Neural cell (in vitro differentiated cells): ENCODE measurements around the gene TMEM115. TPM values are rescaled to one million over a fixed set of nuclear protein-coding genes. Genes with fewer than 3 reads are reported as not detected.

Experiments
- H2AFZ ChIP-seq: fragments of 200-600, 300-800 bp; sonication (generic), shearing (Covaris generic); 2 replicates; pipeline ENCODE4 v1.6.0; 2014; ENCODE audit warnings: low read depth, mild to moderate bottlenecking, antibody characterized with exemption, low read length, moderate library complexity
- H3F3A ChIP-seq: fragments of 200-600 bp; shearing (Covaris generic); 2 replicates; pipeline ENCODE4 v1.6.1; 2016; ENCODE audit warnings: mild to moderate bottlenecking, moderate library complexity, mixed read lengths, antibody characterized with exemption, low read length; ENCODE audit not compliant: insufficient read depth, poor library complexity, severe bottlenecking
- H3K27ac ChIP-seq: fragments of 200-600, 300-800 bp; sonication (generic), shearing (Covaris generic); 2 replicates; pipeline ENCODE4 v1.5.1; 2014; ENCODE audit warnings: mild to moderate bottlenecking, low read length, moderate library complexity
- H3K27me3 ChIP-seq: fragments of 300-800, 200-600 bp; sonication (generic), shearing (Covaris generic); 2 replicates; pipeline ENCODE4 v1.6.0; 2014; ENCODE audit warnings: mild to moderate bottlenecking, low read depth, low read length, moderate library complexity; ENCODE audit not compliant: insufficient read depth
- H3K36me3 ChIP-seq: fragments of 300-800, 200-600 bp; sonication (generic), shearing (Covaris generic); 2 replicates; pipeline ENCODE4 v1.5.1; 2014; ENCODE audit warnings: mild to moderate bottlenecking, antibody characterized with exemption, low read length, moderate library complexity; ENCODE audit not compliant: insufficient read depth
- H3K4me2 ChIP-seq: fragments of 300-800, 200-600 bp; sonication (generic), shearing (Covaris generic); 2 replicates; pipeline ENCODE4 v1.6.0; 2014; ENCODE audit warnings: mild to moderate bottlenecking, low read length
- H3K4me3 ChIP-seq: fragments of 300-800, 200-600 bp; sonication (generic), shearing (Covaris generic); 2 replicates; pipeline ENCODE4 v1.5.1; 2014; ENCODE audit warnings: mild to moderate bottlenecking, low read length, moderate library complexity
- H3K79me2 ChIP-seq: fragments of 200-600 bp; shearing (Covaris generic); replicated peaks from 2 replicates; pipeline ENCODE4 v1.6.0; 2014; ENCODE audit warnings: mild to moderate bottlenecking, low read length, moderate library complexity; ENCODE audit not compliant: insufficient read depth
- H3K9ac ChIP-seq: fragments of 300-800, 200-600 bp; sonication (generic), shearing (Covaris generic); 2 replicates; pipeline ENCODE4 v1.6.1; 2016; ENCODE audit warnings: mild to moderate bottlenecking, low read length, mixed read lengths
- H3K9me2 ChIP-seq: fragments of 200-600 bp; shearing (Covaris generic); 2 replicates; pipeline ENCODE4 v1.6.1; 2016; ENCODE audit warnings: mild to moderate bottlenecking, low read length, mixed read lengths; ENCODE audit not compliant: insufficient read depth
- H3K9me3 ChIP-seq: fragments of 200-600, 300-800 bp; sonication (generic), shearing (Covaris generic); 2 replicates; pipeline ENCODE4 v1.6.1; 2016; ENCODE audit warnings: mild to moderate bottlenecking, mixed run types, low read length, moderate library complexity, mixed read lengths
- H4K20me1 ChIP-seq: fragments of 200-600 bp; shearing (Covaris generic); 2 replicates; pipeline ENCODE4 v1.6.1; 2016; ENCODE audit warnings: mild to moderate bottlenecking, mixed run types; ENCODE audit not compliant: insufficient read depth
- EP300 ChIP-seq: fragments of 450-650 bp; conservative IDR thresholded peaks from 2 replicates; pipeline ENCODE4 v1.6.1; 2014; ENCODE audit warnings: antibody characterized with exemption, mild to moderate bottlenecking, moderate library complexity; ENCODE audit not compliant: poor library complexity, severe bottlenecking
- EZH2 ChIP-seq: fragments of 200-600, 300-800 bp; shearing (Covaris generic), sonication (generic); IDR thresholded peaks from 2 replicates; pipeline ENCODE4 v1.6.1; 2014; ENCODE audit warnings: antibody characterized with exemption, low read length, borderline replicate concordance, mild to moderate bottlenecking; ENCODE audit not compliant: insufficient read depth, poor library complexity, severe bottlenecking
- MXI1 ChIP-seq: fragments of 450-650 bp; conservative IDR thresholded peaks from 2 replicates; pipeline ENCODE4 v1.6.1; 2014; ENCODE audit warnings: antibody characterized with exemption, mild to moderate bottlenecking; ENCODE audit not compliant: poor library complexity, severe bottlenecking
- POLR2AphosphoS5 ChIP-seq: IDR thresholded peaks from 2 replicates; pipeline ENCODE4 v1.6.1; 2012
- RAD21 ChIP-seq: fragments of 450-650 bp; conservative IDR thresholded peaks from 2 replicates; pipeline ENCODE4 v1.6.1; 2014; ENCODE audit warnings: antibody characterized with exemption, mild to moderate bottlenecking, moderate library complexity
- SMC3 ChIP-seq: fragments of 450-650 bp; conservative IDR thresholded peaks from 2 replicates; pipeline ENCODE4 v1.6.1; 2014; ENCODE audit warnings: antibody characterized with exemption, mild to moderate bottlenecking, moderate library complexity; ENCODE audit not compliant: poor library complexity
- TAF1 ChIP-seq: IDR thresholded peaks from 2 replicates; pipeline ENCODE4 v1.6.1; 2012; ENCODE audit warnings: low read depth
- polyA plus RNA-seq: library from polyadenylated mRNA; depleted of rRNA; stranded (reverse); fragments of >200 nt; gene quantifications from 2 replicates; pipeline ENCODE4 v1.2.3, GENCODE V29; 2014
- TF ChIP-seq, protein P1 (sequence below): IDR thresholded peaks from 2 replicates; pipeline ENCODE4 v1.6.1; 2012; ENCODE audit warnings: borderline replicate concordance
- TF ChIP-seq, protein P2 (sequence below): fragments of 450-650 bp; IDR thresholded peaks from 2 replicates; pipeline ENCODE4 v1.5.1; 2014; ENCODE audit warnings: antibody characterized with exemption, mild to moderate bottlenecking, moderate library complexity; ENCODE audit not compliant: poor library complexity, severe bottlenecking

Gene TMEM115
- polyA plus RNA-seq, 1 donor from 2014 or later = 17.8 TPM

DNA sequence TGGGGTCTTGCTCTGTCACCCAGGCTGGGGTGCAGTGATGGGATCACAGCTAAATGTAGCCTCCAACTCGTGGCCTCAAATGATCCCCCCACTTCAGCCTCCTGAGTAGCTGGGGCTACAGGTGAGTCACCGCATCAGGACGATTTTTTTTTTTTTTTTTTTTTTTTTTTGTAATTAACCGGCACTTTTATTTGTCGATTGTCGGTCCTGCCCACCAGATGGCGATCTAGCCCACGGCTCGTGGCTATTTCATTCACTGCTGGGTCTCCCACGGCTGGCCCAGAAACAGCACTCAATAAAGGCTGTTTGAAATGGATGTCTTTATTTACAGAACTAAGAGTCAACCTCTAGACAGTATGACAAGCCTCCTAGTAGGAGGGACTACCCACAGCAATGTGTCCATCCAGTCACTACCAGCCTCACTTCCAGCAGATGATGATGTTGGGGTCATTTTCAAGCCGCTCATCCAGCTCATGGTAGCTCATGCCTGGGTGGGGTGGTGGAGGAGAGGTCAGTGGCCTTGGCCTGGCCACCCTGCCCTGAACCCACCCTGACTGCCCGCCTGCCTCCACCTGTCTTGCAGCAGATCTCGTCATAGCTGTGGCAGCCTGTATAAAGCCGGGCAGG is 12.0 kb downstream of the TMEM115 start:
- no peak overlapping the region for H3K4me3 ChIP-seq

DNA sequence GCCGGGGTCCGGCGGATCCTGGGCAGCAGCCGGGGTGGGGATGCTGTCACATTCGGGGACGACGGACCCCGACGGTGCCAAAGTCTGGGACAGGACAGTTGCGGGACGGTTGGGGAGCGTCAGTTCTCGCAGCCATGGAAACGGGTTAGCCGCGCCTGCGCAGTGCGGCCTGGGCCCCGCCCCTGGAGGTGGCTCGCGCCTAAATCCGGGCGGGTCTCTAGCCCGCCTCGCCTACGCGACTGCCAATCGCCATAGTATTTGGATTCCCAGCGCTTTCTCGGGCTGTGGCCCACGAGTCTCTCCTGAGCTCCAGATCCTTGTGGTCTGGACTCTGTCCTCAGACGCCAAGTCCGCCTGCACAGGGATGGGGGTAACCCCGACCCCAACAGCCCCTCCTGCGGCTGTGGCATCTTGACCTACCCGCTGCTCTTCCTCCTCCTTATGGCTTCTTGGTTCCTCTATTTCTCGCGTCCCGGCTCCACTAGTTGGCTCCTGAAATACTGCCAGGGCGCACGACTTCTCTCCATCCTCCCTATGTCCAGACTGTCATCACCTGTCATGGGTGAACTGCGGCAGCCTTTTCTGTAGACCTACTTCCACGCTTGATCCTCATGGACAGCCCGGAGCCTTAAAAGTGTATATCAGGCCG is 13.6 kb downstream of the TMEM115 start, which contains the start of gene ZMYND10:
ZMYND10 (minus strand) TSS at position 147 of the 649 bp plus-strand sequence. CDS start 153 bp downstream, outside the sequence.
- Histone ChIP-seq H3F3A (no peaks in the 10 kb centered on the region), H2AFZ (no peak within 1 kb of the TSS), H3K27me3 (peaks cover 31% of the 10 kb centered on the region), H3K4me2 (no peak within 1 kb of the TSS), H3K9ac (peak within 1 kb of the TSS; percentile 5), H3K36me3 (no peaks in the 10 kb centered on the region), H3K4me3 (peak within 1 kb of the TSS; percentile 54), H3K79me2 (peaks cover 7% of the 10 kb centered on the region), H4K20me1 (no peaks in the 10 kb centered on the region), H3K27ac (no peak within 1 kb of the TSS), H3K9me2 (no peaks in the 10 kb centered on the region), H3K9me3 (no peaks in the 10 kb centered on the region)
- no peak for TF ChIP-seq EZH2
- TF ChIP-seq MXI1 = no peak
- TF ChIP-seq, protein P1, sequence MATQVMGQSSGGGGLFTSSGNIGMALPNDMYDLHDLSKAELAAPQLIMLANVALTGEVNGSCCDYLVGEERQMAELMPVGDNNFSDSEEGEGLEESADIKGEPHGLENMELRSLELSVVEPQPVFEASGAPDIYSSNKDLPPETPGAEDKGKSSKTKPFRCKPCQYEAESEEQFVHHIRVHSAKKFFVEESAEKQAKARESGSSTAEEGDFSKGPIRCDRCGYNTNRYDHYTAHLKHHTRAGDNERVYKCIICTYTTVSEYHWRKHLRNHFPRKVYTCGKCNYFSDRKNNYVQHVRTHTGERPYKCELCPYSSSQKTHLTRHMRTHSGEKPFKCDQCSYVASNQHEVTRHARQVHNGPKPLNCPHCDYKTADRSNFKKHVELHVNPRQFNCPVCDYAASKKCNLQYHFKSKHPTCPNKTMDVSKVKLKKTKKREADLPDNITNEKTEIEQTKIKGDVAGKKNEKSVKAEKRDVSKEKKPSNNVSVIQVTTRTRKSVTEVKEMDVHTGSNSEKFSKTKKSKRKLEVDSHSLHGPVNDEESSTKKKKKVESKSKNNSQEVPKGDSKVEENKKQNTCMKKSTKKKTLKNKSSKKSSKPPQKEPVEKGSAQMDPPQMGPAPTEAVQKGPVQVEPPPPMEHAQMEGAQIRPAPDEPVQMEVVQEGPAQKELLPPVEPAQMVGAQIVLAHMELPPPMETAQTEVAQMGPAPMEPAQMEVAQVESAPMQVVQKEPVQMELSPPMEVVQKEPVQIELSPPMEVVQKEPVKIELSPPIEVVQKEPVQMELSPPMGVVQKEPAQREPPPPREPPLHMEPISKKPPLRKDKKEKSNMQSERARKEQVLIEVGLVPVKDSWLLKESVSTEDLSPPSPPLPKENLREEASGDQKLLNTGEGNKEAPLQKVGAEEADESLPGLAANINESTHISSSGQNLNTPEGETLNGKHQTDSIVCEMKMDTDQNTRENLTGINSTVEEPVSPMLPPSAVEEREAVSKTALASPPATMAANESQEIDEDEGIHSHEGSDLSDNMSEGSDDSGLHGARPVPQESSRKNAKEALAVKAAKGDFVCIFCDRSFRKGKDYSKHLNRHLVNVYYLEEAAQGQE = no peak
- TF ChIP-seq EP300 = no peak
- TF ChIP-seq SMC3 = no peak
- no peak for TF ChIP-seq RAD21
- TF ChIP-seq TAF1 = no peak
- TF ChIP-seq, protein P2, sequence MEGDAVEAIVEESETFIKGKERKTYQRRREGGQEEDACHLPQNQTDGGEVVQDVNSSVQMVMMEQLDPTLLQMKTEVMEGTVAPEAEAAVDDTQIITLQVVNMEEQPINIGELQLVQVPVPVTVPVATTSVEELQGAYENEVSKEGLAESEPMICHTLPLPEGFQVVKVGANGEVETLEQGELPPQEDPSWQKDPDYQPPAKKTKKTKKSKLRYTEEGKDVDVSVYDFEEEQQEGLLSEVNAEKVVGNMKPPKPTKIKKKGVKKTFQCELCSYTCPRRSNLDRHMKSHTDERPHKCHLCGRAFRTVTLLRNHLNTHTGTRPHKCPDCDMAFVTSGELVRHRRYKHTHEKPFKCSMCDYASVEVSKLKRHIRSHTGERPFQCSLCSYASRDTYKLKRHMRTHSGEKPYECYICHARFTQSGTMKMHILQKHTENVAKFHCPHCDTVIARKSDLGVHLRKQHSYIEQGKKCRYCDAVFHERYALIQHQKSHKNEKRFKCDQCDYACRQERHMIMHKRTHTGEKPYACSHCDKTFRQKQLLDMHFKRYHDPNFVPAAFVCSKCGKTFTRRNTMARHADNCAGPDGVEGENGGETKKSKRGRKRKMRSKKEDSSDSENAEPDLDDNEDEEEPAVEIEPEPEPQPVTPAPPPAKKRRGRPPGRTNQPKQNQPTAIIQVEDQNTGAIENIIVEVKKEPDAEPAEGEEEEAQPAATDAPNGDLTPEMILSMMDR = no peak
- no peak for TF ChIP-seq POLR2AphosphoS5

More for the DNA sequence above, 12.0 kb downstream of the TMEM115 start:
- Histone ChIP-seq H3K9me2 (no peaks in the 10 kb centered on the region), H3K9me3 (no peaks in the 10 kb centered on the region), H3K36me3 (no peaks in the 10 kb centered on the region), H3K27me3 (peaks cover 16% of the 10 kb centered on the region), H3K4me2 (no peak overlapping the region), H3K9ac (peak overlapping the region; percentile 19), H3F3A (no peaks in the 10 kb centered on the region), H4K20me1 (no peaks in the 10 kb centered on the region), H3K27ac (no peak overlapping the region), H2AFZ (no peak overlapping the region), H3K79me2 (peaks cover 7% of the 10 kb centered on the region)
- peak; percentile 30 for TF ChIP-seq MXI1
- TF ChIP-seq RAD21 = peak; percentile 84
- peak; percentile 90 for TF ChIP-seq SMC3
- no peak for TF ChIP-seq EP300
- no peak for TF ChIP-seq TAF1
- TF ChIP-seq, protein P2 = peak; percentile 80
